ENCODE measurements around the gene APOA5. TPM values are rescaled to one million over a fixed set of nuclear protein-coding genes. Genes with fewer than 3 reads are reported as not detected.

APOA5 gene
- total RNA-seq, 4 donors from 2014 or later, result 1.0 to 2.9 TPM; not detected in 2

GRCh38 chr11:116833816-116834534 is 42.3 kb upstream of the APOA5 start:
- no peak for DNase-seq
- Histone ChIP-seq H3K4me1 (peaks cover 10 to 14% of the 10 kb centered on the region in 2 donors), H3K4me3 (no peak overlapping the region), H3K9me3 (no peaks in the 10 kb centered on the region), H3K27me3 (no peaks in the 10 kb centered on the region), H3K36me3 (no peaks in the 10 kb centered on the region), H3K27ac (no peak overlapping the region)
- TF ChIP-seq CTCF (IDR thresholded peaks at IDR 0.05 in 4 of 5, conservative IDR thresholded peaks at IDR 0.05 in 1 of 5) (no peak), POLR2A (IDR thresholded peaks at IDR 0.05) (no peak)
- intact Hi-C loops (cut with DNase I; ENCODE audit: low total_unique reads), result no loop called here
- in situ Hi-C loops (cut with MboI; ENCODE audit: low sequenced_read_pairs in 4 of 4), result no loop called here
- no peak for ATAC-seq

DNA sequence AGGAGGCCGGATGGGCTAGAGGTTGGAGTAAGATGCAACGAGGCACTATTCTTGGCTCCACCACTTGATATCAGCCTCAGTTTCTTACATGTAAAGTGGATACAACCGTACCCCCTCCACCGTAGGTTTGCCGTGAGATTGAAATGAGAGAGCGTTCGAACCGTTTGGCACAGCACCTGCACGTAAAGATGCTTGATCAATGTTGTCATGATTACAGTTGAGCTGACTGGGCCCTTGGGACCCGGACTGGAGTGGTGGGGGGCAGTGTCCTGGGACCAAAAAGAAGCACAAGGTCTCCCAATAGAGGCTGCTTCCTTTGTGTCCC is 41.8 kb upstream of the APOA5 start:
- Histone ChIP-seq H3K27ac (no peak overlapping the region), H3K9me3 (no peaks in the 10 kb centered on the region), H3K4me1 (peaks cover 10 to 14% of the 10 kb centered on the region in 2 donors), H3K4me3 (no peak overlapping the region), H3K36me3 (no peaks in the 10 kb centered on the region), H3K27me3 (no peaks in the 10 kb centered on the region)
- in situ Hi-C loops (cut with MboI; ENCODE audit: low sequenced_read_pairs in 4 of 4), result no loop called here
- intact Hi-C loops (cut with DNase I; ENCODE audit: low total_unique reads), result no loop called here
- DNase-seq (no peak), ATAC-seq (no peak)
- no peak for TF ChIP-seq CTCF (IDR thresholded peaks at IDR 0.05 in 4 of 5, conservative IDR thresholded peaks at IDR 0.05 in 1 of 5)
- no peak for TF ChIP-seq POLR2A (IDR thresholded peaks at IDR 0.05)

DNA sequence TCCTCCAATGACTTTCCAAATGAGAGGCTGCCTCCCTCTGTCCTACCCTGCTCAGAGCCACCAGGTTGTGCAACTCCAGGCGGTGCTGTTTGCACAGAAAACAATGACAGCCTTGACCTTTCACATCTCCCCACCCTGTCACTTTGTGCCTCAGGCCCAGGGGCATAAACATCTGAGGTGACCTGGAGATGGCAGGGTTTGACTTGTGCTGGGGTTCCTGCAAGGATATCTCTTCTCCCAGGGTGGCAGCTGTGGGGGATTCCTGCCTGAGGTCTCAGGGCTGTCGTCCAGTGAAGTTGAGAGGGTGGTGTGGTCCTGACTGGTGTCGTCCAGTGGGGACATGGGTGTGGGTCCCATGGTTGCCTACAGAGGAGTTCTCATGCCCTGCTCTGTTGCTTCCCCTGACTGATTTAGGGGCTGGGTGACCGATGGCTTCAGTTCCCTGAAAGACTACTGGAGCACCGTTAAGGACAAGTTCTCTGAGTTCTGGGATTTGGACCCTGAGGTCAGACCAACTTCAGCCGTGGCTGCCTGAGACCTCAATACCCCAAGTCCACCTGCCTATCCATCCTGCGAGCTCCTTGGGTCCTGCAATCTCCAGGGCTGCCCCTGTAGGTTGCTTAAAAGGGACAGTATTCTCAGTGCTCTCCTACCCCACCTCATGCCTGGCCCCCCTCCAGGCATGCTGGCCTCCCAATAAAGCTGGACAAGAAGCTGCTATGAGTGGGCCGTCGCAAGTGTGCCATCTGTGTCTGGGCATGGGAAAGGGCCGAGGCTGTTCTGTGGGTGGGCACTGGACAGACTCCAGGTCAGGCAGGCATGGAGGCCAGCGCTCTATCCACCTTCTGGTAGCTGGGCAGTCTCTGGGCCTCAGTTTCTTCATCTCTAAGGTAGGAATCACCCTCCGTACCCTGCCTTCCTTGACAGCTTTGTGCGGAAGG is 40.9 kb upstream of the APOA5 start:
- Histone ChIP-seq H3K27me3 (no peaks in the 10 kb centered on the region), H3K36me3 (no peaks in the 10 kb centered on the region), H3K4me1 (peaks cover 10 to 14% of the 10 kb centered on the region in 2 donors), H3K9me3 (no peaks in the 10 kb centered on the region), H3K4me3 (no peak overlapping the region), H3K27ac (no peak overlapping the region)
- intact Hi-C loops (cut with DNase I; ENCODE audit: low total_unique reads), result loop anchor here (1.0 kb wide), 1 partner anchor 38 kb away; no protein-coding TSS in a partner anchor
- DNase-seq (no peak), ATAC-seq (no peak)
- TF ChIP-seq CTCF (IDR thresholded peaks at IDR 0.05 in 4 of 5, conservative IDR thresholded peaks at IDR 0.05 in 1 of 5) (no peak), POLR2A (IDR thresholded peaks at IDR 0.05) (no peak)
- in situ Hi-C loops (cut with MboI; ENCODE audit: low sequenced_read_pairs in 4 of 4), result no loop called here

GRCh38 chr11:116831790-116832349 is 40.2 kb upstream of the APOA5 start:
- H3K27ac ChIP-seq, result no peak overlapping the region
- in situ Hi-C loops (cut with MboI; ENCODE audit: low sequenced_read_pairs in 4 of 4), result no loop called here
- H3K36me3 ChIP-seq, result no peaks in the 10 kb centered on the region
- ATAC-seq, result no peak
- H3K4me1 ChIP-seq, result peaks cover 10 to 14% of the 10 kb centered on the region in 2 donors
- H3K4me3 ChIP-seq, result no peak overlapping the region
- DNase-seq, result no peak
- no peaks in the 10 kb centered on the region for H3K27me3 ChIP-seq
- intact Hi-C loops (cut with DNase I; ENCODE audit: low total_unique reads), result loop anchor here (1.0 kb wide), 1 partner anchor 38 kb away; no protein-coding TSS in a partner anchor
- TF ChIP-seq CTCF (IDR thresholded peaks at IDR 0.05 in 4 of 5, conservative IDR thresholded peaks at IDR 0.05 in 1 of 5) (no peak), POLR2A (IDR thresholded peaks at IDR 0.05) (no peak)
- H3K9me3 ChIP-seq, result no peaks in the 10 kb centered on the region
